Spleen (tissue), 11 donors: Measurements from ENCODE around the gene GMFB. TPM values are rescaled to one million over a fixed set of nuclear protein-coding genes. Genes with fewer than 3 reads are reported as not detected.

Experiments used
- DNase-seq: peaks from one replicate; pipeline ENCODE4 v3.0.0-alpha.2; 2020
- H3K27ac ChIP-seq, 8 donors: fragments of 200-600 bp; sonication (generic) in 7 of 8; 1 replicate in 4 of 8; 2 replicates in 4 of 8; pipeline versions ENCODE4 v1.5.0 to v1.8.0; 2016 to 2021; ENCODE audit warnings: inconsistent platforms in 4 of 8, mild to moderate bottlenecking in 4 of 8, moderate library complexity in 1 of 8
- H3K27me3 ChIP-seq, 7 donors: fragments of 200-600 bp; sonication (generic) in 6 of 7; replicated peaks in 1 of 7; 1 replicate in 4 of 7; 2 replicates in 3 of 7; pipeline versions ENCODE4 v1.5.0 to v1.8.0; 2016 to 2021; ENCODE audit warnings: inconsistent platforms in 3 of 7, mild to moderate bottlenecking in 1 of 7
- H3K36me3 ChIP-seq, 6 donors: fragments of 200-600 bp; sonication (generic) in 5 of 6; 1 replicate in 4 of 6; 2 replicates in 2 of 6; pipeline versions ENCODE4 v1.5.0 to v1.8.0; 2016 to 2021; ENCODE audit warnings: inconsistent platforms in 2 of 6
- H3K4me1 ChIP-seq, 6 donors: fragments of 200-600 bp; sonication (generic) in 5 of 6; 1 replicate in 3 of 6; 2 replicates in 3 of 6; pipeline versions ENCODE4 v1.5.0 to v1.8.0; 2016 to 2021; ENCODE audit warnings: inconsistent platforms in 3 of 6
- H3K4me3 ChIP-seq, 8 donors: fragments of 200-600 bp; sonication (generic) in 7 of 8; 1 replicate in 4 of 8; 2 replicates in 4 of 8; pipeline versions ENCODE4 v1.5.0 to v1.8.0; 2016 to 2021; ENCODE audit warnings: inconsistent platforms in 4 of 8, mild to moderate bottlenecking in 4 of 8, moderate library complexity in 2 of 8
- H3K9me3 ChIP-seq, 8 donors: fragments of 200-600 bp; sonication (generic) in 7 of 8; 1 replicate in 4 of 8; 2 replicates in 4 of 8; pipeline versions ENCODE4 v1.5.0 to v1.8.0; 2016 to 2021; ENCODE audit warnings: inconsistent platforms in 4 of 8
- POLR2A ChIP-seq, 3 donors: fragments of 450-650 bp; IDR thresholded peaks; one replicate each; pipeline ENCODE4 v1.5.1; 2017; ENCODE audit warnings: antibody characterized with exemption in 3 of 3, mild to moderate bottlenecking in 1 of 3
- POLR2AphosphoS5 ChIP-seq, 3 donors: sonication (generic); formaldehyde crosslinking; IDR thresholded peaks; one replicate each; pipeline ENCODE4 v1.5.1; 2017; ENCODE audit warnings: antibody characterized with exemption in 3 of 3
- WGBS, 5 donors: extraction: QIAGEN DNeasy Blood & Tissue Kit in 3 of 5; methylation state at CpG; one replicate each; pipeline versions ENCODE4 v1.1.5 to v1.1.7; 2013 to 2018; 5-methylcytosine and 5-hydroxymethylcytosine counted together
- intact Hi-C: fragments of 100-400 bp; cut with DNase I; formaldehyde crosslinking; loops from one replicate; pipeline ENCODE4 v1.15.0; 2023; ENCODE audit warnings: low total_unique reads
- polyA plus RNA-seq, 3 donors: library from polyadenylated mRNA; stranded (reverse); fragments of 200-250 nt; gene quantifications; one replicate each; pipeline ENCODE4 v1.2.1, GENCODE V29; 2013
- total RNA-seq, 7 donors: library from RNA; depleted of rRNA in 3 of 7; stranded (reverse); fragments of >200 nt in 3 of 7; fragmentation: NEBNext Ultra II Directional in 4 of 7; extraction: Animal tissue kit (Norgen Biotek cat#: 25700) in 4 of 7; gene quantifications; one replicate each; pipeline versions ENCODE4 v1.1.0 to v1.2.1, GENCODE V29; 2016 to 2021
- TF ChIP-seq, protein P1 (sequence below), 11 experiments: fragments of 200-600 bp in 7 of 11; fragments of 450-650 bp in 4 of 11; sonication (generic) in 4 of 11; IDR thresholded peaks in 8 of 11; conservative IDR thresholded peaks in 3 of 11; 1 replicate in 7 of 11; 2 replicates in 4 of 11; pipeline versions ENCODE4 v1.4.0 to v1.8.0; 2016 to 2021; ENCODE audit warnings: antibody characterized with exemption in 11 of 11, inconsistent platforms in 4 of 11, mild to moderate bottlenecking in 1 of 11
- donor health status: healthy with polysubstance abuse.
- donor health status: DM: no; HTN: no; CAD: no; lungs with moderate emphysema.
- donor health status: DM: no; HTN: no; CAD: no.
- donor health status: Bipolar disorder and iron deficiency.
- donor health status: healthy.
- donor health status: DM: no; HTN: no; CAD: no.
- donor health status: DM: yes; HTN: yes; CAD: no.

Gene GMFB
- total and polyA plus RNA-seq, 10 donors, result 10.3 to 54.6 (median 34.9) TPM

DNA sequence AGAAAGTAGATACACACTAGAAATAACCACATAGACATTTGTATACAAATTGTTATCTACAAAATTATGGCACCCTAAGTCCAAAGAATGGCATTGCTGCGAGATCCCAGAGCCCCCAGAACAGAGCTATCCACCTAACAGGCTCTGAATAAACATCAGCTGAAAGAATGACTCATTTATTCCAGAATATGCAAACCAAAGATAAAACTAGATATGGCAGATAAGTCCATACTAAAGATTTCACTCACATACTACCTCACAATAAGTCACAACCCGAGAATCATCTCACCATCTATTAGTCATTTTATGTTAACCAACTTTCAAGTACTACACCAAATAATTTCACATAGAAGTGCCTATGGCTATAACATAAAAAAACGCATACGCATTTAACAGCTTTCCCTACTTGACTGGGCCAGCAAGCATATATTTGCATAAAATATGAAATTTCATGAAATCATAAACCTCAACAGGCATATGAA lies 53.2 kb downstream of the GMFB start:
- TF ChIP-seq, protein P1, sequence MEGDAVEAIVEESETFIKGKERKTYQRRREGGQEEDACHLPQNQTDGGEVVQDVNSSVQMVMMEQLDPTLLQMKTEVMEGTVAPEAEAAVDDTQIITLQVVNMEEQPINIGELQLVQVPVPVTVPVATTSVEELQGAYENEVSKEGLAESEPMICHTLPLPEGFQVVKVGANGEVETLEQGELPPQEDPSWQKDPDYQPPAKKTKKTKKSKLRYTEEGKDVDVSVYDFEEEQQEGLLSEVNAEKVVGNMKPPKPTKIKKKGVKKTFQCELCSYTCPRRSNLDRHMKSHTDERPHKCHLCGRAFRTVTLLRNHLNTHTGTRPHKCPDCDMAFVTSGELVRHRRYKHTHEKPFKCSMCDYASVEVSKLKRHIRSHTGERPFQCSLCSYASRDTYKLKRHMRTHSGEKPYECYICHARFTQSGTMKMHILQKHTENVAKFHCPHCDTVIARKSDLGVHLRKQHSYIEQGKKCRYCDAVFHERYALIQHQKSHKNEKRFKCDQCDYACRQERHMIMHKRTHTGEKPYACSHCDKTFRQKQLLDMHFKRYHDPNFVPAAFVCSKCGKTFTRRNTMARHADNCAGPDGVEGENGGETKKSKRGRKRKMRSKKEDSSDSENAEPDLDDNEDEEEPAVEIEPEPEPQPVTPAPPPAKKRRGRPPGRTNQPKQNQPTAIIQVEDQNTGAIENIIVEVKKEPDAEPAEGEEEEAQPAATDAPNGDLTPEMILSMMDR (IDR thresholded peaks at IDR 0.05 in 8 of 11, conservative IDR thresholded peaks at IDR 0.05 in 3 of 11), result no peak
- no peak for TF ChIP-seq POLR2A (IDR thresholded peaks at IDR 0.05)
- no peak for TF ChIP-seq POLR2AphosphoS5 (IDR thresholded peaks at IDR 0.05)
- no peaks in the 10 kb centered on the region for H3K27me3 ChIP-seq
- no peak overlapping the region for H3K4me3 ChIP-seq
- H3K27ac ChIP-seq, result no peak overlapping the region
- intact Hi-C loops, result no loop called here
- peaks cover 0 to 36% (median 8%) of the 10 kb centered on the region in 6 donors for H3K36me3 ChIP-seq
- 72 to 81% (median 76%) methylated on average over 4 of the region's 4 CpGs for WGBS, 5 donors
- H3K9me3 ChIP-seq, result no peaks in the 10 kb centered on the region
- no peak for DNase-seq
- peaks cover 7 to 83% (median 51%) of the 10 kb centered on the region in 6 donors for H3K4me1 ChIP-seq

- H3K27ac ChIP-seq, result no peak overlapping the region
- H3K4me1 ChIP-seq, result peaks cover 0 to 13% (median under 1%) of the 10 kb centered on the region in 6 donors
- no peaks in the 10 kb centered on the region for H3K27me3 ChIP-seq
- no peak for DNase-seq
- intact Hi-C loops, result no loop called here
- H3K36me3 ChIP-seq, result peaks cover 3 to 91% (median 54%) of the 10 kb centered on the region in 6 donors
- 83 to 94% (median 89%) methylated on average over 2 of the region's 2 CpGs for WGBS, 5 donors
- no peaks in the 10 kb centered on the region for H3K9me3 ChIP-seq
- no peak overlapping the region for H3K4me3 ChIP-seq
- no peak for TF ChIP-seq POLR2AphosphoS5 (IDR thresholded peaks at IDR 0.05)
- TF ChIP-seq POLR2A (IDR thresholded peaks at IDR 0.05), result no peak
- TF ChIP-seq, protein P1 (IDR thresholded peaks at IDR 0.05 in 8 of 11, conservative IDR thresholded peaks at IDR 0.05 in 3 of 11), result no peak
Observed at GRCh38 chr14:54428527-54428926, 60.3 kb downstream of the GMFB start.

- peaks cover 3 to 96% (median 54%) of the 10 kb centered on the region in 6 donors for H3K36me3 ChIP-seq
- no peaks in the 10 kb centered on the region for H3K27me3 ChIP-seq
- H3K9me3 ChIP-seq, result no peaks in the 10 kb centered on the region
- no peak overlapping the region for H3K27ac ChIP-seq
- WGBS, 5 donors, result 81 to 96% (median 94%) methylated on average over 3 of the region's 3 CpGs
- no peak for DNase-seq
- intact Hi-C loops, result no loop called here
- TF ChIP-seq POLR2A (IDR thresholded peaks at IDR 0.05) (no peak), POLR2AphosphoS5 (IDR thresholded peaks at IDR 0.05) (no peak)
- TF ChIP-seq, protein P1 (IDR thresholded peaks at IDR 0.05 in 8 of 11, conservative IDR thresholded peaks at IDR 0.05 in 3 of 11), result no peak
- H3K4me1 ChIP-seq, result peaks cover 0 to 9% (median 0%) of the 10 kb centered on the region in 6 donors
- H3K4me3 ChIP-seq, result no peak overlapping the region
Observed at GRCh38 chr14:54427871-54428270, 60.9 kb downstream of the GMFB start.

- WGBS, 5 donors, result 90 to 99% (median 95%) methylated on average over 3 of the region's 3 CpGs
Observed at GRCh38 chr14:54425537-54426274, 63.1 kb downstream of the GMFB start.

More at GRCh38 chr14:54425537-54426274, 63.1 kb downstream of the GMFB start:
- Histone ChIP-seq H3K4me1 (no peaks in the 10 kb centered on the region), H3K36me3 (peaks cover 3 to 88% (median 47%) of the 10 kb centered on the region in 6 donors), H3K27me3 (no peaks in the 10 kb centered on the region), H3K4me3 (no peak overlapping the region), H3K27ac (no peak overlapping the region), H3K9me3 (no peaks in the 10 kb centered on the region)
- intact Hi-C loops, result no loop called here
- no peak for TF ChIP-seq POLR2AphosphoS5 (IDR thresholded peaks at IDR 0.05)
- TF ChIP-seq POLR2A (IDR thresholded peaks at IDR 0.05), result no peak
- DNase-seq, result no peak
